ENCODE data around the gene INPP4B.

Gene INPP4B

GRCh38 chr4:142440093-142440492, 406.0 kb downstream of the INPP4B start:
- Histone ChIP-seq H3K4me3 (ENCODE audit: low read length in 2 of 2) (no peak overlapping the region), H3K9ac (ENCODE audit: low read length in 2 of 2) (no peak overlapping the region), H3K4me1 (ENCODE audit: control insufficient read depth, insufficient read depth, low read length) (no peaks in the 10 kb centered on the region), H3K27me3 (ENCODE audit: control insufficient read depth in 1 of 2, insufficient read depth in 2 of 2, low read length in 2 of 2) (no peaks in the 10 kb centered on the region), H3K27ac (ENCODE audit: low read length) (no peak overlapping the region), H3K36me3 (ENCODE audit: control insufficient read depth in 2 of 2, insufficient read depth in 2 of 2, low read length in 2 of 2) (no peaks in the 10 kb centered on the region), H3K9me3 (ENCODE audit: control insufficient read depth in 2 of 2, low read length in 2 of 2) (no peaks in the 10 kb centered on the region)

- Histone ChIP-seq H3K4me3 (ENCODE audit: low read length in 2 of 2) (no peak overlapping the region), H3K4me1 (ENCODE audit: control insufficient read depth, insufficient read depth, low read length) (no peaks in the 10 kb centered on the region), H3K27me3 (ENCODE audit: control insufficient read depth in 1 of 2, insufficient read depth in 2 of 2, low read length in 2 of 2) (no peaks in the 10 kb centered on the region), H3K36me3 (ENCODE audit: control insufficient read depth in 2 of 2, insufficient read depth in 2 of 2, low read length in 2 of 2) (no peaks in the 10 kb centered on the region), H3K9me3 (ENCODE audit: control insufficient read depth in 2 of 2, low read length in 2 of 2) (no peaks in the 10 kb centered on the region), H3K27ac (ENCODE audit: low read length) (no peak overlapping the region), H3K9ac (ENCODE audit: low read length in 2 of 2) (no peak overlapping the region)
Measured at GRCh38 chr4:142435599-142436235, 410.4 kb downstream of the INPP4B start.

- Histone ChIP-seq H3K36me3 (ENCODE audit: control insufficient read depth in 2 of 2, insufficient read depth in 2 of 2, low read length in 2 of 2) (no peaks in the 10 kb centered on the region), H3K4me3 (ENCODE audit: low read length in 2 of 2) (no peak overlapping the region), H3K4me1 (ENCODE audit: control insufficient read depth, insufficient read depth, low read length) (no peaks in the 10 kb centered on the region), H3K27ac (ENCODE audit: low read length) (no peak overlapping the region), H3K9ac (ENCODE audit: low read length in 2 of 2) (no peak overlapping the region), H3K27me3 (ENCODE audit: control insufficient read depth in 1 of 2, insufficient read depth in 2 of 2, low read length in 2 of 2) (no peaks in the 10 kb centered on the region), H3K9me3 (ENCODE audit: control insufficient read depth in 2 of 2, low read length in 2 of 2) (no peaks in the 10 kb centered on the region)
Measured at GRCh38 chr4:142434519-142435224, 411.4 kb downstream of the INPP4B start.

GRCh38 chr4:142428715-142429114, 417.4 kb downstream of the INPP4B start:
- no peak overlapping the region for H3K4me3 ChIP-seq (ENCODE audit: low read length in 2 of 2)
- H3K27me3 ChIP-seq (ENCODE audit: control insufficient read depth in 1 of 2, insufficient read depth in 2 of 2, low read length in 2 of 2), result no peaks in the 10 kb centered on the region
- H3K36me3 ChIP-seq (ENCODE audit: control insufficient read depth in 2 of 2, insufficient read depth in 2 of 2, low read length in 2 of 2), result no peaks in the 10 kb centered on the region
- H3K9ac ChIP-seq (ENCODE audit: low read length in 2 of 2), result no peak overlapping the region
- H3K4me1 ChIP-seq (ENCODE audit: control insufficient read depth, insufficient read depth, low read length), result no peaks in the 10 kb centered on the region
- no peak overlapping the region for H3K27ac ChIP-seq (ENCODE audit: low read length)
- H3K9me3 ChIP-seq (ENCODE audit: control insufficient read depth in 2 of 2, low read length in 2 of 2), result no peaks in the 10 kb centered on the region

- Histone ChIP-seq H3K36me3 (ENCODE audit: control insufficient read depth in 2 of 2, insufficient read depth in 2 of 2, low read length in 2 of 2) (no peaks in the 10 kb centered on the region), H3K4me1 (ENCODE audit: control insufficient read depth, insufficient read depth, low read length) (no peaks in the 10 kb centered on the region), H3K9me3 (ENCODE audit: control insufficient read depth in 2 of 2, low read length in 2 of 2) (no peaks in the 10 kb centered on the region), H3K27me3 (ENCODE audit: control insufficient read depth in 1 of 2, insufficient read depth in 2 of 2, low read length in 2 of 2) (no peaks in the 10 kb centered on the region), H3K9ac (ENCODE audit: low read length in 2 of 2) (no peak overlapping the region), H3K4me3 (ENCODE audit: low read length in 2 of 2) (no peak overlapping the region), H3K27ac (ENCODE audit: low read length) (no peak overlapping the region)
Measured at GRCh38 chr4:142427456-142427855, 418.6 kb downstream of the INPP4B start.

GRCh38 chr4:142423861-142424260, 422.2 kb downstream of the INPP4B start:
- Histone ChIP-seq H3K27me3 (ENCODE audit: control insufficient read depth in 1 of 2, insufficient read depth in 2 of 2, low read length in 2 of 2) (no peaks in the 10 kb centered on the region), H3K9ac (ENCODE audit: low read length in 2 of 2) (no peak overlapping the region), H3K4me1 (ENCODE audit: control insufficient read depth, insufficient read depth, low read length) (no peaks in the 10 kb centered on the region), H3K9me3 (ENCODE audit: control insufficient read depth in 2 of 2, low read length in 2 of 2) (no peaks in the 10 kb centered on the region), H3K27ac (ENCODE audit: low read length) (no peak overlapping the region), H3K36me3 (ENCODE audit: control insufficient read depth in 2 of 2, insufficient read depth in 2 of 2, low read length in 2 of 2) (no peaks in the 10 kb centered on the region), H3K4me3 (ENCODE audit: low read length in 2 of 2) (no peak overlapping the region)

GRCh38 chr4:142420311-142421095, 425.6 kb downstream of the INPP4B start:
- Histone ChIP-seq H3K4me3 (ENCODE audit: low read length in 2 of 2) (no peak overlapping the region), H3K4me1 (ENCODE audit: control insufficient read depth, insufficient read depth, low read length) (no peaks in the 10 kb centered on the region), H3K9ac (ENCODE audit: low read length in 2 of 2) (no peak overlapping the region), H3K27ac (ENCODE audit: low read length) (no peak overlapping the region), H3K36me3 (ENCODE audit: control insufficient read depth in 2 of 2, insufficient read depth in 2 of 2, low read length in 2 of 2) (no peaks in the 10 kb centered on the region), H3K27me3 (ENCODE audit: control insufficient read depth in 1 of 2, insufficient read depth in 2 of 2, low read length in 2 of 2) (no peaks in the 10 kb centered on the region), H3K9me3 (ENCODE audit: control insufficient read depth in 2 of 2, low read length in 2 of 2) (no peaks in the 10 kb centered on the region)

- Histone ChIP-seq H3K9me3 (ENCODE audit: control insufficient read depth in 2 of 2, low read length in 2 of 2) (no peaks in the 10 kb centered on the region), H3K4me1 (ENCODE audit: control insufficient read depth, insufficient read depth, low read length) (no peaks in the 10 kb centered on the region), H3K4me3 (ENCODE audit: low read length in 2 of 2) (no peak overlapping the region), H3K27me3 (ENCODE audit: control insufficient read depth in 1 of 2, insufficient read depth in 2 of 2, low read length in 2 of 2) (no peaks in the 10 kb centered on the region), H3K9ac (ENCODE audit: low read length in 2 of 2) (no peak overlapping the region), H3K36me3 (ENCODE audit: control insufficient read depth in 2 of 2, insufficient read depth in 2 of 2, low read length in 2 of 2) (no peaks in the 10 kb centered on the region), H3K27ac (ENCODE audit: low read length) (no peak overlapping the region)
Measured at GRCh38 chr4:142419712-142420111, 426.4 kb downstream of the INPP4B start.

GRCh38 chr4:142418697-142419096, 427.4 kb downstream of the INPP4B start:
- H3K4me1 ChIP-seq (ENCODE audit: control insufficient read depth, insufficient read depth, low read length), result no peaks in the 10 kb centered on the region
- H3K4me3 ChIP-seq (ENCODE audit: low read length in 2 of 2), result no peak overlapping the region
- H3K36me3 ChIP-seq (ENCODE audit: control insufficient read depth in 2 of 2, insufficient read depth in 2 of 2, low read length in 2 of 2), result no peaks in the 10 kb centered on the region
- H3K27me3 ChIP-seq (ENCODE audit: control insufficient read depth in 1 of 2, insufficient read depth in 2 of 2, low read length in 2 of 2), result no peaks in the 10 kb centered on the region
- H3K9me3 ChIP-seq (ENCODE audit: control insufficient read depth in 2 of 2, low read length in 2 of 2), result no peaks in the 10 kb centered on the region
- no peak overlapping the region for H3K27ac ChIP-seq (ENCODE audit: low read length)
- no peak overlapping the region for H3K9ac ChIP-seq (ENCODE audit: low read length in 2 of 2)

GRCh38 chr4:142416711-142417275, 429.3 kb downstream of the INPP4B start:
- no peak overlapping the region for H3K9ac ChIP-seq (ENCODE audit: low read length in 2 of 2)
- H3K9me3 ChIP-seq (ENCODE audit: control insufficient read depth in 2 of 2, low read length in 2 of 2), result no peaks in the 10 kb centered on the region
- no peak overlapping the region for H3K4me3 ChIP-seq (ENCODE audit: low read length in 2 of 2)
- no peak overlapping the region for H3K27ac ChIP-seq (ENCODE audit: low read length)
- H3K27me3 ChIP-seq (ENCODE audit: control insufficient read depth in 1 of 2, insufficient read depth in 2 of 2, low read length in 2 of 2), result no peaks in the 10 kb centered on the region
- no peaks in the 10 kb centered on the region for H3K4me1 ChIP-seq (ENCODE audit: control insufficient read depth, insufficient read depth, low read length)
- no peaks in the 10 kb centered on the region for H3K36me3 ChIP-seq (ENCODE audit: control insufficient read depth in 2 of 2, insufficient read depth in 2 of 2, low read length in 2 of 2)
